Gastrocnemius medialis (tissue), 4 donors: ENCODE data around the gene ST14. TPM values are rescaled to one million over a fixed set of nuclear protein-coding genes. Genes with fewer than 3 reads are reported as not detected.

Source experiments
- ATAC-seq, 2 donors: fragments of 150-250 bp; one replicate each; pipeline ENCODE4 v1.9.1; 2016
- DNase-seq, 2 donors: peaks; one replicate each; pipeline ENCODE4 v3.0.0-alpha.2; 2019
- H3K27ac ChIP-seq, 4 donors: fragments of 200-600 bp; sonication (generic); 1 replicate in 1 of 4; 2 replicates in 3 of 4; pipeline ENCODE4 v1.5.1; 2016 to 2018; ENCODE audit warnings: mild to moderate bottlenecking in 2 of 4, moderate library complexity in 1 of 4
- H3K27me3 ChIP-seq, 3 donors: fragments of 200-600 bp; sonication (generic) in 2 of 3; 1 replicate in 1 of 3; 2 replicates in 2 of 3; pipeline versions ENCODE4 v1.5.1 to v1.6.0; 2016 to 2019; ENCODE audit warnings: mild to moderate bottlenecking in 1 of 3, moderate library complexity in 1 of 3
- H3K36me3 ChIP-seq, 2 donors: fragments of 200-600 bp; sonication (generic) in 1 of 2; one replicate each; pipeline ENCODE4 v1.5.1; 2017 to 2018
- H3K4me1 ChIP-seq, 2 donors: fragments of 200-600 bp; sonication (generic) in 1 of 2; one replicate each; pipeline ENCODE4 v1.5.1; 2016 to 2017; ENCODE audit warnings: mild to moderate bottlenecking in 2 of 2
- H3K4me3 ChIP-seq, 4 donors: fragments of 200-600 bp; sonication (generic) in 3 of 4; 1 replicate in 1 of 4; 2 replicates in 3 of 4; pipeline ENCODE4 v1.5.1; 2016 to 2019; ENCODE audit warnings: mild to moderate bottlenecking in 2 of 4
- H3K9me3 ChIP-seq, 3 donors: fragments of 200-600 bp; sonication (generic) in 2 of 3; 1 replicate in 1 of 3; 2 replicates in 2 of 3; pipeline ENCODE4 v1.5.1; 2016 to 2019
- POLR2A ChIP-seq, 2 donors: fragments of 450-650 bp; IDR thresholded peaks; one replicate each; pipeline ENCODE4 v1.6.1; 2017; ENCODE audit warnings: antibody characterized with exemption in 2 of 2, mild to moderate bottlenecking in 2 of 2, moderate library complexity in 2 of 2
- in situ Hi-C, 4 donors: fragments of 200-750 bp; cut with MboI; loops; one replicate each; pipeline versions ENCODE4 v1.15.0 to v1.8.0; 2017; ENCODE audit warnings: low sequenced_read_pairs in 4 of 4
- intact Hi-C: fragments of 100-400 bp; cut with DNase I; formaldehyde crosslinking; loops from one replicate; pipeline ENCODE4 v1.15.1; 2023; ENCODE audit warnings: low total_unique reads
- total RNA-seq, 4 donors: library from RNA; depleted of rRNA; stranded (reverse); fragments of >200 nt; gene quantifications; one replicate each; pipeline versions ENCODE4 v1.1.0 to v1.2.3, GENCODE V29; 2016
- TF ChIP-seq, protein P1 (sequence below), 5 experiments: fragments of 450-650 bp in 3 of 5; fragments of 200-600 bp in 2 of 5; sonication (generic) in 2 of 5; IDR thresholded peaks in 4 of 5; conservative IDR thresholded peaks in 1 of 5; 1 replicate in 4 of 5; 2 replicates in 1 of 5; pipeline ENCODE4 v1.5.1; 2016 to 2019; ENCODE audit warnings: antibody characterized with exemption in 5 of 5, mild to moderate bottlenecking in 3 of 5, moderate library complexity in 3 of 5

Gene ST14
- total RNA-seq, 4 donors from 2014 or later: 0.20 to 2.2 (median 1.3) TPM

GRCh38 chr11:130145975-130146776, 13.4 kb upstream of the ST14 start:
- H3K4me1 ChIP-seq: no peaks in the 10 kb centered on the region
- peaks cover 3 to 51% of the 10 kb centered on the region in 2 donors for H3K36me3 ChIP-seq
- in situ Hi-C loops (no loop called here), intact Hi-C loops (no loop called here)
- TF ChIP-seq, protein P1, sequence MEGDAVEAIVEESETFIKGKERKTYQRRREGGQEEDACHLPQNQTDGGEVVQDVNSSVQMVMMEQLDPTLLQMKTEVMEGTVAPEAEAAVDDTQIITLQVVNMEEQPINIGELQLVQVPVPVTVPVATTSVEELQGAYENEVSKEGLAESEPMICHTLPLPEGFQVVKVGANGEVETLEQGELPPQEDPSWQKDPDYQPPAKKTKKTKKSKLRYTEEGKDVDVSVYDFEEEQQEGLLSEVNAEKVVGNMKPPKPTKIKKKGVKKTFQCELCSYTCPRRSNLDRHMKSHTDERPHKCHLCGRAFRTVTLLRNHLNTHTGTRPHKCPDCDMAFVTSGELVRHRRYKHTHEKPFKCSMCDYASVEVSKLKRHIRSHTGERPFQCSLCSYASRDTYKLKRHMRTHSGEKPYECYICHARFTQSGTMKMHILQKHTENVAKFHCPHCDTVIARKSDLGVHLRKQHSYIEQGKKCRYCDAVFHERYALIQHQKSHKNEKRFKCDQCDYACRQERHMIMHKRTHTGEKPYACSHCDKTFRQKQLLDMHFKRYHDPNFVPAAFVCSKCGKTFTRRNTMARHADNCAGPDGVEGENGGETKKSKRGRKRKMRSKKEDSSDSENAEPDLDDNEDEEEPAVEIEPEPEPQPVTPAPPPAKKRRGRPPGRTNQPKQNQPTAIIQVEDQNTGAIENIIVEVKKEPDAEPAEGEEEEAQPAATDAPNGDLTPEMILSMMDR (IDR thresholded peaks at IDR 0.05 in 4 of 5, conservative IDR thresholded peaks at IDR 0.05 in 1 of 5): no peak
- no peak for TF ChIP-seq POLR2A (IDR thresholded peaks at IDR 0.05)
- DNase-seq: no peak
- ATAC-seq: no peak
- no peaks in the 10 kb centered on the region for H3K27me3 ChIP-seq
- no peak overlapping the region for H3K4me3 ChIP-seq
- no peaks in the 10 kb centered on the region for H3K9me3 ChIP-seq
- H3K27ac ChIP-seq: peak overlapping the region in 3 of 4 donors; percentile 18 to 31 (median 22)

- Histone ChIP-seq H3K4me3 (no peak overlapping the region), H3K4me1 (no peaks in the 10 kb centered on the region), H3K27me3 (no peaks in the 10 kb centered on the region), H3K9me3 (no peaks in the 10 kb centered on the region), H3K36me3 (peaks cover 3 to 45% of the 10 kb centered on the region in 2 donors), H3K27ac (peak overlapping the region in 2 of 4 donors; percentile 22 to 31)
- intact Hi-C loops (no loop called here), in situ Hi-C loops (no loop called here)
- DNase-seq (peak; percentile 19 to 33), ATAC-seq (peak; percentile 65 to 72)
- no peak for TF ChIP-seq POLR2A (IDR thresholded peaks at IDR 0.05)
- TF ChIP-seq, protein P1 (IDR thresholded peaks at IDR 0.05 in 4 of 5, conservative IDR thresholded peaks at IDR 0.05 in 1 of 5): no peak
These were observed 12.8 kb upstream of the ST14 start for GRCh38 chr11:130146796-130147195.

DNA sequence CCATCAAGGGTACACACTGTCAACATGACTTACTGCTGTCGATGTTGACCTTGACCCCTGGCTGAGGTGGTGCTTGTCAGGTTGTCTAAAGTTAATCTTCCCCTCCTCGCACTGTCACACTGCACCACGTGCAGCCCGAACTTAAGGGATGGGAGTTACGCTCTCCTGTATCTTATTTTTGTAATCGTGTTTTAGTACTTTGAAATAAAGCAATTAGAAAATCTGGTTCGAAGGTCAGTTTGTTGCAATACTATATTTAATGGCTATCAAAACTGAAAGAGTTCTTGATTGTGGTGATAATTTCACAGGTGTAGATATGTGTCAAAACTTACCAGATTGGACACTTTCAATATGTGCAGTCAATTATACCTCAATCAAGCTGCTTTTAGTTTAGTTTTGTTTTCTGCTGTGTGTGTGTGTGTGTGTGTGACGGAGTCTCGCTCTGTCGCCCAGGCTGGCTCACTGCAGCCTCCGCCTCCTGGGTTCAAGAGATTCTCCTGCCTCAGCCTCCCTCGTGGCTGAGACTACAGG, 10.7 kb upstream of the ST14 start:
- intact Hi-C loops: no loop called here
- no peak overlapping the region for H3K4me3 ChIP-seq
- TF ChIP-seq, protein P1 (IDR thresholded peaks at IDR 0.05 in 4 of 5, conservative IDR thresholded peaks at IDR 0.05 in 1 of 5): no peak
- no peak for TF ChIP-seq POLR2A (IDR thresholded peaks at IDR 0.05)
- in situ Hi-C loops: no loop called here
- no peaks in the 10 kb centered on the region for H3K27me3 ChIP-seq
- peaks cover 0 to 24% of the 10 kb centered on the region in 2 donors for H3K36me3 ChIP-seq
- no peak for DNase-seq
- no peaks in the 10 kb centered on the region for H3K9me3 ChIP-seq
- no peaks in the 10 kb centered on the region for H3K4me1 ChIP-seq
- no peak overlapping the region for H3K27ac ChIP-seq
- no peak for ATAC-seq

DNA sequence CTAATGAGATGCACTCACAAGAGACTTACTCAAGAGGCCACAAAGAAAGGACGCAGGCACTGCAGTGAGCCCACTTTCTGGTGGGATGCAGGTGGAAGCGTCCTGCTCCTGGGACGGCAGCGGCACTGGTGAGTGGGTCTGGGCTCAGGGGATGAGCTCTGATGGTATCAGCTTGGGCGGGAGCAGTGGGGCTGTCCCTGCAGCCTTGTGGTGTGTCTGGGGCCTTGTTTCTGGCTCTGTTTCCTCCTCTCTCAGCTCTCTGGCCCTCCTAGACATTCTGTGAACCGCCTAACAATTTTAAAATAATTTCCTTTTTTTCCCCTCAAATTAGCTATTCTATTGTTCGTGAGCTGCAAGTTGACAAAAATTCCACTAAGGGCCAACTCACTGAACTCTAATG, 8.8 kb upstream of the ST14 start:
- in situ Hi-C loops: no loop called here
- Histone ChIP-seq H3K36me3 (peaks cover 0 to 6% of the 10 kb centered on the region in 2 donors), H3K27ac (no peak overlapping the region), H3K4me1 (no peaks in the 10 kb centered on the region), H3K27me3 (no peaks in the 10 kb centered on the region), H3K9me3 (no peaks in the 10 kb centered on the region), H3K4me3 (no peak overlapping the region)
- TF ChIP-seq, protein P1 (IDR thresholded peaks at IDR 0.05 in 4 of 5, conservative IDR thresholded peaks at IDR 0.05 in 1 of 5): no peak
- TF ChIP-seq POLR2A (IDR thresholded peaks at IDR 0.05): no peak
- no peak for ATAC-seq
- no peak for DNase-seq
- intact Hi-C loops: no loop called here
